Cardiac fibroblast (primary cell): Measurements from ENCODE around the gene B3GNT4.

ENCODE experiments used
- DNase-seq, 2 donors: peaks; one replicate each; pipeline versions ENCODE4 v3.0.0 to v3.0.0-alpha.2; 2010; ENCODE audit warnings: low read depth in 2 of 2
- H3K4me3 ChIP-seq, 2 donors: replicated peaks in 1 of 2; 1 replicate in 1 of 2; 2 replicates in 1 of 2; pipeline ENCODE4 v1.5.1; 2011; ENCODE audit warnings: low read depth in 2 of 2, low read length in 2 of 2, mild to moderate bottlenecking in 2 of 2, moderate library complexity in 1 of 2
- TF ChIP-seq, protein P1 (sequence below): IDR thresholded peaks from one replicate; pipeline ENCODE4 v1.5.1; 2011; ENCODE audit warnings: low read depth, mild to moderate bottlenecking, low read length, inconsistent platforms

The B3GNT4 gene

DNA sequence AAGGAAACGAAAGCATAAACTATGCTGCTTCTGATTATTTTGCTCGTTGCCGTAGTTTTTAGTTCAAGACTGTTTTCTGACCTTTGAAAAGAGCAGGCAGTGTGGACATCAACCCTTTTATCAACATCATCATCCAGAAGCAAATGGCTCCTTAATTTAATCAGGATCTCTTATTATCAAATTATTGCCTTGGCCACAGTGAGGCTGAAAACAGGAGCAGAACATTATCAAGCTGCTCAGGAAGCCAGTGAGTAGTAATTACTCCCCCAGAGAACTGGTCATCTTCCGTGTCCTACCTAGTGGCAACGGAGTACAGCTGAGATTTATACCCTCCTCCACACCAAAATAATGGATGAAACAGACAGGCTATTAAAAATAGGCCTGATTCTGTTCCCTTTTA is 24.6 kb downstream of the B3GNT4 start:
- no peak overlapping the region for H3K4me3 ChIP-seq
- DNase-seq, result no peak
- TF ChIP-seq, protein P1, sequence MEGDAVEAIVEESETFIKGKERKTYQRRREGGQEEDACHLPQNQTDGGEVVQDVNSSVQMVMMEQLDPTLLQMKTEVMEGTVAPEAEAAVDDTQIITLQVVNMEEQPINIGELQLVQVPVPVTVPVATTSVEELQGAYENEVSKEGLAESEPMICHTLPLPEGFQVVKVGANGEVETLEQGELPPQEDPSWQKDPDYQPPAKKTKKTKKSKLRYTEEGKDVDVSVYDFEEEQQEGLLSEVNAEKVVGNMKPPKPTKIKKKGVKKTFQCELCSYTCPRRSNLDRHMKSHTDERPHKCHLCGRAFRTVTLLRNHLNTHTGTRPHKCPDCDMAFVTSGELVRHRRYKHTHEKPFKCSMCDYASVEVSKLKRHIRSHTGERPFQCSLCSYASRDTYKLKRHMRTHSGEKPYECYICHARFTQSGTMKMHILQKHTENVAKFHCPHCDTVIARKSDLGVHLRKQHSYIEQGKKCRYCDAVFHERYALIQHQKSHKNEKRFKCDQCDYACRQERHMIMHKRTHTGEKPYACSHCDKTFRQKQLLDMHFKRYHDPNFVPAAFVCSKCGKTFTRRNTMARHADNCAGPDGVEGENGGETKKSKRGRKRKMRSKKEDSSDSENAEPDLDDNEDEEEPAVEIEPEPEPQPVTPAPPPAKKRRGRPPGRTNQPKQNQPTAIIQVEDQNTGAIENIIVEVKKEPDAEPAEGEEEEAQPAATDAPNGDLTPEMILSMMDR, result no peak

DNA sequence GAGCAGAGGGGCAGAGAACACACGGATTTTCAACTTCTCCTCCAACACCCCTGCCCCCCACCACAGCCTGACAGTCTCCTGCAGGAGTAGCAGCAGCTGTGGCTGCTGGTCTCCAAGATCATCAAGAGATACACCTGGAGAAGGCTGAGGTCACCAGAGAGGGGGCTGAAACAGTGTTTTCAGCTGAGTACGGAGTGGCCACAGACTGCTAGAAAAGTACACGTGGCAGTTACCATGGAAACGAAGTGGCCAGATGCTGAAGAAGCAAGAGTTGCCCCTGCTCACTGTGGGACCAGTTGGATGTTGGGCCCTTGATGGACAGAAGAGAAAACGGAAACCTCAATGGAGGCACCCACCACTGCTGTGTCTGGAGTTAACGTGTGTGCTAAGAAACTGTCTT is 27.3 kb downstream of the B3GNT4 start:
- TF ChIP-seq, protein P1, result no peak
- no peak for DNase-seq
- no peak overlapping the region for H3K4me3 ChIP-seq

DNA sequence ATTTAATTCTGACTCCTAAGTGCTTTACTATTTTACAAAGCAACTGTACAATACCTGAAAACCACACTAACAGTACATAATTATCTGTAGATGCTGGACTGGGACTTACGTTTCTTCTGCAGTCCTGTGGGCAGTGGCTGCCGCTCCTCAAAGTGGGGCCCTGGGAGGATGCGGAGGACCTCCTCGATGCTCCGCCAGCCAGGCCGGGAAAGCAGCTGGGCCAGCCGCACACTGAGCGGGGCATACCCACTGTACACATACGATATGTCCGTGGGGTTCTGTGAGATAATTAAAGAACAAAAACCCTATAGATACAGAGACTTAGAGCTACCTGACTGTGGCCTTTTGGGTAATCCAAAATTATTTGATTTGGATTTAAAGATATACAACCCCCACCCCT is 29.2 kb downstream of the B3GNT4 start:
- TF ChIP-seq, protein P1, result no peak
- H3K4me3 ChIP-seq, result no peak overlapping the region
- DNase-seq, result no peak

DNA sequence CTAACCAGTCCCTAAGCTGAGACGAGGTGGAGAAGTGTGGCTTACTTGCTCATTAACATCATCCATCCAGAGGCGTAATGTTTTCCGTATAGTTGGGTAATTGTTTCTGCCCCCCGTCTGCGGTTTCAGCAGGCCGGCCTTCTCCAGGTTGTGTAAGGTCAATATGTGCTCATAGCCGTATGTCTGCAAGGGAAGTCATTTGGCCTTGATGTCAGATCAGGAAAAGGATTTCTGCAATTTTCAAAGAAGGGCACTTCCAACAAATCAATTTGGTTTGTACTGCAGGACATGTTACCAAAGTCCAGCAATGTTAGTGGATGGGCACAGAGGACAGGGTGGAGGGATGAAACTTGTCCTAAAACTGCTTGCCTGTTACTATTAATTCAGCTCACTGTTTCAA is 32.2 kb downstream of the B3GNT4 start:
- DNase-seq, result no peak
- TF ChIP-seq, protein P1, result no peak

DNA sequence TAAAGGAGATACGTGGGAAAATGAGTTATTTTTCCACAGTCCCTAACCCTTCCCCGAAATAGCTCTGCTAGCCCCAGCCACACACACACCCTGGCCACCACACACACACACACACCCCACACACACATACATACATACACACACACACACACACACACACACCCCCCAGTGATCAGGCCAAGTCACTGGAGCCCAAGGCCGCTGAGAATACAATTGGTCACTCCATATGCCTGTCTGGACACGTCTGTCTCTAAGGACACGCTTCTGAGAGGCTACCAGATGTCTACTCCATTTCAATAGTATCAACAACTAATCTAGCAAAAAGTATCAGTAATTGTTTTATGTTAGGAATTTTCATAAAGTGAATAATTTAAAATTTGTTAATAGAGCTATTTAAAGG is 35.4 kb downstream of the B3GNT4 start:
- DNase-seq, result no peak
- TF ChIP-seq, protein P1, result no peak
- no peak overlapping the region for H3K4me3 ChIP-seq

More for the DNA sequence above, 32.2 kb downstream of the B3GNT4 start:
- no peak overlapping the region for H3K4me3 ChIP-seq

DNA sequence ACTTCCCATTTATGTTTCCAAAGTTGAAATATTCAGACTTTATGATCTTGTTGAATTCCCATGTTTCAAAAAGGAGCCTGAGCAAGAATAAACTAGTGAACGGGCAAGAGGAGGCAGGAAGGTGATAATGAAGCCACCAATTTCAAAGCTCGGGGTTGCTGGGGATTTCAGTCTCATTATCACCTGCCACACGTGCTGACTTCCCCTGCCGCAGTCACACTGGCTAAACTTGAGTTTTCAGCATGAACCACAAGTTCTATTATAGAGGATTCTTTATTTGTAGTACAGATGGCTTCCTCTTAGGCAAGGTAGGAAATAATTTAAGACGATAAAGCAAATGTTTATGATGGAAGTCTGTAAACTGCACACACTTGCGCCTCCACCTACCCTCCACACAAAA is 40.5 kb downstream of the B3GNT4 start:
- DNase-seq, result no peak
- TF ChIP-seq, protein P1, result no peak
- no peak overlapping the region for H3K4me3 ChIP-seq
